Activated T-helper 17 cell treated with anti-CD3 and anti-CD28 coated beads, Interleukin-2, amount 50 U/mL, for 72 hours (primary cell): Measurements from ENCODE around the gene E2F2. TPM values are rescaled to one million over a fixed set of nuclear protein-coding genes. Genes with fewer than 3 reads are reported as not detected.

Source experiments
- ATAC-seq: fragments of 150-1000 bp; cut with Tn5 transposase; replicated peaks from 2 replicates; pipeline ENCODE4 v1.10.0; 2021; ENCODE audit warnings: mild to moderate bottlenecking, moderate library complexity
- H3K27ac Mint-ChIP-seq: one replicate; pipeline ENCODE4 v1.8.0; 2022; ENCODE audit warnings: mixed read lengths
- H3K27me3 Mint-ChIP-seq: one replicate; pipeline ENCODE4 v1.8.0; 2022; ENCODE audit warnings: mixed read lengths
- H3K36me3 Mint-ChIP-seq: one replicate; pipeline ENCODE4 v1.8.0; 2022; ENCODE audit warnings: low read depth, mild to moderate bottlenecking, mixed read lengths
- H3K4me1 Mint-ChIP-seq: one replicate; pipeline ENCODE4 v1.8.0; 2022; ENCODE audit warnings: mixed read lengths
- H3K4me3 Mint-ChIP-seq: one replicate; pipeline ENCODE4 v1.8.0; 2022; ENCODE audit warnings: mild to moderate bottlenecking, mixed read lengths
- H3K9me3 Mint-ChIP-seq: one replicate; pipeline ENCODE4 v1.8.0; 2022; ENCODE audit warnings: mixed read lengths
- total RNA-seq, 2 donors: library from RNA; stranded (reverse); gene quantifications; one replicate each; pipeline ENCODE4 v1.2.3, GENCODE V29; 2022

The E2F2 gene
- total RNA-seq, 2 donors from 2014 or later, result 13.0 to 24.1 TPM

GRCh38 chr1:23557471-23558124 is 26.6 kb upstream of the E2F2 start:
- ATAC-seq, result no peak
- peak overlapping the region; percentile 77 for H3K27ac Mint-ChIP-seq
- H3K4me3 Mint-ChIP-seq, result peak overlapping the region; percentile 94
- H3K36me3 Mint-ChIP-seq, result peaks cover 19% of the 10 kb centered on the region
- no peaks in the 10 kb centered on the region for H3K27me3 Mint-ChIP-seq
- peaks cover 24% of the 10 kb centered on the region for H3K4me1 Mint-ChIP-seq
- no peaks in the 10 kb centered on the region for H3K9me3 Mint-ChIP-seq

DNA sequence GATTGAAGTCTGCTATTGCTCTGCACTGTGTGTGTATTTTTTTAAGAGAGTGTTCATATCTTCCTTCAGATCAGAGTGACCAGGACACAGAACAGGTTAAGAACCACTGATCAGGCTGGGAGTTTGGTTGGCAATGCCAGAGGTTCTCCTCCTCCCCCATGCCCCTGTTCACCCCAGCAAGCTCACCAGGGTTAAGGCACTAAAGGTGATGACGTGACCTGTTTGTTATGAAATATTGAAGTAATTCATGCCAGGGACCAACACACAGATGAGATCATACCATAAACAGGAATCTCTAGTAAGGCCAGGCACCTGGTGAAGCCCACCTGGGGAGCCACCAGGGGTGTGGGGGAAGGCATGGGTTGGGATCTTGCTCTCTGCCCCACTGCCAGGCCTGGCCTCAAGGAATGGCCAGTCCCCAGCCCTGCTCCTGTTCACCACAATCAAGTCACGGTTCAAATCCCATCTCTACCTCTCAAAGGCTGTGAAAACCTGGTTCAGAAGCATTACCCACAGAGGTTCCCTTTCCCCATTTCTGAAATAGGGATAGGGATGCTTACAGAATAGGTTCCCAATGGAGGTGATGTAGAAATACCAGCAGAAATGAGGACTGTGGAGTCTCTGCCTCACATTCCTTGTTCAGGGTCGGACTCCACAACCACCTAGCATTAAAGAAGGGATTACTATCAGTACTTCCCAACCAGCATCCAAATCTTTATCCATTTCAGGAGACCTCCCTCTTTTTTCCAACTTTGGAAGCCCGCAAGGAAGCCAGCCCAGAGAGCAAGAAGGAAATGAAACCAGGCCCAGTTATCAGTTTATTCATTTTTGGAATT is 25.8 kb upstream of the E2F2 start:
- peak overlapping the region; percentile 94 for H3K4me3 Mint-ChIP-seq
- H3K4me1 Mint-ChIP-seq, result peaks cover 24% of the 10 kb centered on the region
- peaks cover 19% of the 10 kb centered on the region for H3K36me3 Mint-ChIP-seq
- H3K27ac Mint-ChIP-seq, result peak overlapping the region; percentile 77
- H3K9me3 Mint-ChIP-seq, result no peaks in the 10 kb centered on the region
- no peaks in the 10 kb centered on the region for H3K27me3 Mint-ChIP-seq
- ATAC-seq, result no peak

DNA sequence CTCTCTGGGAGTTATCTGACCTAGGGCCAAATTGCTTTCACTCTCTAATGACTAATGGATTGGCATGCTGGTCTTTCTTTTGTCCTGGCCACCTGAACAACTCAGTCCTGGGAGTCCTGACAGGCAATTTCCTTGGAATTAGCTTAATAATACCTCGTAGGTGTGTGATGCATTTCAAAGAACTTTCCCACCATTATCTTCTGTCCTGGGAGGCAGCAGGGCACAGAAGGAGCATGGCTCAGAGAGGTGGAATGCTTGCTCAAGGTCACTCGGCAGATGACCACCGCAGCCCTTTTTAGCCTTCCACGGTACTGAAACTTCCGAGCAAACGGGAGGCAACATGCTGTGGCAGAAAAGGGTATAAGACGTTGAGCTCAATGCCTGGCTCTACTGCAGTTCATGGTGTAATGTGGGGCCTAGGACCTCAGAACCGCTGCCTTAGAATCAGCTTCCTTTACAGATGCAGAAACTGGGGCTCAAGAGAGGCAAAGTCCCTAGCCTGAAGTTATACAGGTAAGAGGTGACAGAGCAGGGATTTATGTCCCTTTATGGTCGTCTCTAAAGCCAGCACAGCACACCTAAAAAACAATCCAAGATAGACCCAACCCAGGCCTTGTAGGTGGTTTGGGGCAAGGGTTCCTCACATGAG is 25.1 kb upstream of the E2F2 start:
- Mint-ChIP-seq H3K9me3 (no peaks in the 10 kb centered on the region), H3K27me3 (no peaks in the 10 kb centered on the region), H3K4me3 (peak overlapping the region; percentile 94), H3K4me1 (peaks cover 24% of the 10 kb centered on the region), H3K36me3 (peaks cover 19% of the 10 kb centered on the region), H3K27ac (peak overlapping the region; percentile 61)
- ATAC-seq, result no peak

GRCh38 chr1:23555270-23555985 is 24.4 kb upstream of the E2F2 start:
- H3K4me1 Mint-ChIP-seq, result peaks cover 24% of the 10 kb centered on the region
- H3K36me3 Mint-ChIP-seq, result peaks cover 19% of the 10 kb centered on the region
- peak overlapping the region; percentile 94 for H3K4me3 Mint-ChIP-seq
- peak overlapping the region; percentile 61 for H3K27ac Mint-ChIP-seq
- ATAC-seq, result no peak
- no peaks in the 10 kb centered on the region for H3K27me3 Mint-ChIP-seq
- H3K9me3 Mint-ChIP-seq, result no peaks in the 10 kb centered on the region

GRCh38 chr1:23554481-23555269 is 23.6 kb upstream of the E2F2 start:
- ATAC-seq, result peak; percentile 77
- peak overlapping the region; percentile 94 for H3K4me3 Mint-ChIP-seq
- no peaks in the 10 kb centered on the region for H3K9me3 Mint-ChIP-seq
- H3K4me1 Mint-ChIP-seq, result peaks cover 24% of the 10 kb centered on the region
- H3K27ac Mint-ChIP-seq, result peak overlapping the region; percentile 61
- no peaks in the 10 kb centered on the region for H3K27me3 Mint-ChIP-seq
- peaks cover 19% of the 10 kb centered on the region for H3K36me3 Mint-ChIP-seq

DNA sequence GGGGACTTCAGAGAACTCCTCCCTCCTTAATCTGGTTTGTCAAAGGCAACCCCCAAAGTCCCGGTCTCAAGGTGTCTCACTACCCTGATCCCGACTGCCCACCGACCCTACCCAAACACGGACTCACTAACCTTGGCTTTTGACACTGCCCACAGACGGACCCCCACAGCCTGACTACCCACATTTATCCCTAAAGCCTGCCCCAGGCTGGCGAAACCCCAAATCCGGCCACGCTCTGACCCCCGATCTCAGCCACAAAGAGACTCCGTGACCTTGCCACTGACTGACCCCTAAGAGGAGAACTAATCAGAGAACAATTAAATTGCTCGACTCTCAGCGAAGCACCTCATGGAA is 23.1 kb upstream of the E2F2 start:
- H3K36me3 Mint-ChIP-seq, result peaks cover 19% of the 10 kb centered on the region
- no peaks in the 10 kb centered on the region for H3K9me3 Mint-ChIP-seq
- H3K4me1 Mint-ChIP-seq, result peaks cover 24% of the 10 kb centered on the region
- ATAC-seq, result no peak
- H3K4me3 Mint-ChIP-seq, result peak overlapping the region; percentile 94
- no peaks in the 10 kb centered on the region for H3K27me3 Mint-ChIP-seq
- peak overlapping the region; percentile 26 for H3K27ac Mint-ChIP-seq

- peak overlapping the region; percentile 26 for H3K27ac Mint-ChIP-seq
- H3K4me1 Mint-ChIP-seq, result peaks cover 24% of the 10 kb centered on the region
- no peaks in the 10 kb centered on the region for H3K27me3 Mint-ChIP-seq
- H3K36me3 Mint-ChIP-seq, result peaks cover 15% of the 10 kb centered on the region
- H3K9me3 Mint-ChIP-seq, result no peaks in the 10 kb centered on the region
- ATAC-seq, result no peak
- H3K4me3 Mint-ChIP-seq, result peak overlapping the region; percentile 94
These were observed 22.4 kb upstream of the E2F2 start for GRCh38 chr1:23553231-23554126.

DNA sequence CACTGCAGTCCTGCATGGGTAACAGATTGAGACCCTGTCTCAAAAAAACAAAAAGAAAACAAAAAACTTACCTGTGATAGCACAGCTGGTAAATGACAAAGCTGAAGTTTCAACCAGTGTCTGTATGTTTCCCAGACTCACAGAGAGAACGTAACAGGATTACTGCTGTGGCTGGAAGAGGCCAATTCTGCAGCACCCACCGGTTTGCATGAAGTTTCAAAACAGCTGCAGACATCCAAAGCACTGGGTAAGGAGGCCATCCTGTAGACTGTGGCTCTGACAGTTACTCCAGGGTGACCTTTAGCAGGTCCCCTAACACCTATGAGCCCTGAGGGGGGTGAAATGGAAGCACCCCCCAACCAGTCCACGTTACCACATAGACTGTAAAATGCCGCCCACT is 20.8 kb upstream of the E2F2 start:
- no peak overlapping the region for H3K4me3 Mint-ChIP-seq
- no peaks in the 10 kb centered on the region for H3K36me3 Mint-ChIP-seq
- H3K9me3 Mint-ChIP-seq, result no peaks in the 10 kb centered on the region
- no peak for ATAC-seq
- peaks cover 17% of the 10 kb centered on the region for H3K4me1 Mint-ChIP-seq
- H3K27ac Mint-ChIP-seq, result no peak overlapping the region
- no peaks in the 10 kb centered on the region for H3K27me3 Mint-ChIP-seq

DNA sequence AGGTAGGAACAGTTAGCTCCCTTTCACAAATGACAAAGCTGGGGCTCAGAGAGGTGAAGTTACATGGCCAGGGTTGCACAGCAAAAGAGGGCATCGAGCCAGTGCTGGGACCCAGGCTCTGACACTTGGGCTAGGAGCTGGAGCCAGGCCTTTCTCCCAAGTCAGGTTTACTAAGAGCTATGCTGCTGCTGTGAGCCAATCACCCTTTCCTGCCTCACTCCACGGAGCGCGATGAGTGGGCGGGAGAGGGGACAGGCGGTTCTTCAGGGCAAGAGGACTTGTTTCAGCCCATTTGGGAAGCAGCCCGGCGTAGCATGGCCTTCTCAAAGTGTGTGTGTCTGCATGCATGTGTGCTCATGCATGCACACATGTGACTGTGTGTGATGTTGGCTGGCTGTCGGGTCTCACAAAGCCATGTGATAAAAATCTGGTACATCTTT is 17.7 kb upstream of the E2F2 start:
- peaks cover 6% of the 10 kb centered on the region for H3K4me1 Mint-ChIP-seq
- H3K27ac Mint-ChIP-seq, result no peak overlapping the region
- no peaks in the 10 kb centered on the region for H3K27me3 Mint-ChIP-seq
- H3K9me3 Mint-ChIP-seq, result no peaks in the 10 kb centered on the region
- no peak for ATAC-seq
- H3K4me3 Mint-ChIP-seq, result no peak overlapping the region
- H3K36me3 Mint-ChIP-seq, result no peaks in the 10 kb centered on the region

DNA sequence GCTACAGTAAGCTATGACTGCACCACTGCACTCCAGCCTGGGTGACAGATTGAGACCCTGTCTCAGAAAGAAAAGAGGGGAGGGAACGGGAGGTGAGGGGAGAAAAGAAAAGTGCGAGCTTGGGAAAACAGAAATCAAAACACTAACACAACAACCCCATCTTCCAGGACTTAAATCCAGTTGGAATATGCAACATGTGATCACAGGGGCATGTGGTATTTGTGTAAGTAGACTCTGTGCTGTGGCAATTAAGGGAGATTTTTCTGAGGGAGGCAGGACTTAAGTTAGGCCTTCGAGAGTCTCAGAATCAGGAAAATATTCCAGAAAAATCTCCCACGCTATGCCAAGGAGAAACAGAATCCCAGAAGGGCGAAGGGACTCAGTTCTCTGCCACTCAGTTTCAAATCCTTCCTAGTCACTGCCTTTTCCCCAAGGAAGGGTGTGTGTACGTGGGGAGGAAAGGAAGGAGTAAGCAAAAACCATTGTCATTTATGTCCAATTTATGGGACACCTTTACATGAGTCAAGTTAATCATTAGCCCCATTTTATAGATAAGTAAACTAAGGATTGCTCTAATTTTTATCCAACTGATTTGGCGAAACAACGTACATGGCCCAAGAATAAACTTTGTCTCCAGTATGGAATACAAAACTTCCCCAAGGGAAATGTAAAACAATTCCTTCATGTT is 16.0 kb upstream of the E2F2 start:
- Mint-ChIP-seq H3K4me3 (no peak overlapping the region), H3K27ac (no peak overlapping the region), H3K27me3 (no peaks in the 10 kb centered on the region), H3K36me3 (no peaks in the 10 kb centered on the region), H3K9me3 (no peaks in the 10 kb centered on the region), H3K4me1 (peaks cover 6% of the 10 kb centered on the region)
- ATAC-seq, result no peak

DNA sequence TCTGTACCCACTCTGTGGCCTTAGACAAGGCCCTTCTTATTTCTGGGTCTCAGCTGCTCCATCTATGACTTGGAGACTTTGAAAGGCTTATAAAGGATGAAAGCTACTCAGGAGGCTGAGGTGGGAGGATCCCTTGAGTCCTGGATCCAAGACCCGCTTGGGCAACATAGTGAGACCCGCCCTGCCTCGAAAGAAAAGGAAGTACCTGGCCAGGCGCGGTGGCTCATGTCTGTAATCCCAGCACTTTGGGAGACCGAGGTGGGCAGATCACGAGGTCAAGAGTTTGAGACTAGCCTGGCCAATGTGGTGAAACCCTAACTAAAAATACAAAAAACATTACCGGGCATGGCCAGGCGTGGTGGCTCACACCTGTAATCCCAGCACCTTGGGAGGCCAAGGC is 14.8 kb upstream of the E2F2 start:
- H3K27me3 Mint-ChIP-seq, result no peaks in the 10 kb centered on the region
- no peak overlapping the region for H3K4me3 Mint-ChIP-seq
- H3K36me3 Mint-ChIP-seq, result no peaks in the 10 kb centered on the region
- no peaks in the 10 kb centered on the region for H3K9me3 Mint-ChIP-seq
- peaks cover 6% of the 10 kb centered on the region for H3K4me1 Mint-ChIP-seq
- no peak overlapping the region for H3K27ac Mint-ChIP-seq
- no peak for ATAC-seq

GRCh38 chr1:23544444-23545389 is 13.7 kb upstream of the E2F2 start:
- no peaks in the 10 kb centered on the region for H3K9me3 Mint-ChIP-seq
- peak; percentile 67 for ATAC-seq
- H3K27ac Mint-ChIP-seq, result peak overlapping the region; percentile 75
- no peaks in the 10 kb centered on the region for H3K27me3 Mint-ChIP-seq
- H3K4me3 Mint-ChIP-seq, result no peak overlapping the region
- no peaks in the 10 kb centered on the region for H3K36me3 Mint-ChIP-seq
- H3K4me1 Mint-ChIP-seq, result peaks cover 10% of the 10 kb centered on the region
